NCI-H526 treated with DMSO at 0.1 percent for 48 hours (cell line): ENCODE results near the gene SH3PXD2A.
"Not testable (repeated sequence)": the region's sequence is repeated elsewhere in the genome, so short reads cannot be mapped to it uniquely, and the experiment has no call there.

Experiments used
- DNase-seq: peaks from one replicate; lab custom pipeline; 2025; lab: John Stamatoyannopoulos, UW

SH3PXD2A gene

DNA sequence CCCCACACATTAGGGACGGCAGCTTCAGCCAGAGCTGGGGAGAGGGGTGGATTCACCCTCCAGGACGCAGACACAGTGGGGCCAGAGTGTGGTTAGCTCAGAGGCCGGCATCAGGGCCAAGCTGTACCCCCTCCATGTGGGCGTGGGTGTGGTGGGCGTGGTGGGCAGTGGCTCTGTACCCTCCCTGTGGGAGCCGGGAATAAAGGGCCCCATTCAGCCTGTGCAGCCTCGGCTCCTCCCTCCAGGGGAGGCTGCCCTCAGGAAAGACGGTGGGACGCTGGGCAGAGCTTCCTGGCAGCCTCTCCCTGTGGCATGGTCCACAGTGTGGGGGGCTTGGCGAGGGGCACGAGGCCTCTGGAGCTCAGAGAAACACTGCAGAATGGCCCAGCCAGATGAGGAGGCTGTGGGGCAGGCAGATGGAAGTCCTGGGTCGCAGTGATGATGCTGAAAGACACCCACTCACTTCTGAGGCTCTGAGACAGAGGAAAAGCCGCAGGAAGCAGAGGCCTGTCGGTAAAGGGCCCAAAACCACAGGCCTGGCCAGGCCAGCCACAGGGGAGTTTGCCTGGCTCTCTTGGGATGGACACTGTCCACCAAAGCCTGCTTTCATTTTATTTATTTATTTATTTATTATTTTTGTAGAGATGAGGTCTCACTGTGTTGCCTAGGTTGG is 108.0 kb downstream of the SH3PXD2A start:
- no peak for DNase-seq

DNA sequence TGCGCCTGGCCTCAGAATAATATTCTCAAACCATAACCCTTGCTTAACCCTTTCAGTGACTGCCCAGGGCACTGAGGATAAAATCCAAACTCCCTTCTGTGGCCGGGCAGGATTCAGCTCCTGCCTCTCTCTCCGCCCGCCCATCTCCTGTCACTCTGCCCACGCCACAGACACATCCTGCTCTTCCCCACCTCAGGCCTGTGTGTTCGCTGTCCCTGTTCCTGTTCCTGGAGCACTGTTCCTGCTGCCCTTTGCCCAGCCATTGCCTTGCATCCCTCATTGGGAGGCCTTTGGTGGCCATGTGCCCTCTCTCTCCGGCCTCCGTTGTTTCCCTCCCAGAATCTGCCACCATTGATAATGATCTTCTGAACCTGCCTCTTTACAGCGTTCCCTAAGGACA is 108.8 kb downstream of the SH3PXD2A start:
- DNase-seq: no peak

DNA sequence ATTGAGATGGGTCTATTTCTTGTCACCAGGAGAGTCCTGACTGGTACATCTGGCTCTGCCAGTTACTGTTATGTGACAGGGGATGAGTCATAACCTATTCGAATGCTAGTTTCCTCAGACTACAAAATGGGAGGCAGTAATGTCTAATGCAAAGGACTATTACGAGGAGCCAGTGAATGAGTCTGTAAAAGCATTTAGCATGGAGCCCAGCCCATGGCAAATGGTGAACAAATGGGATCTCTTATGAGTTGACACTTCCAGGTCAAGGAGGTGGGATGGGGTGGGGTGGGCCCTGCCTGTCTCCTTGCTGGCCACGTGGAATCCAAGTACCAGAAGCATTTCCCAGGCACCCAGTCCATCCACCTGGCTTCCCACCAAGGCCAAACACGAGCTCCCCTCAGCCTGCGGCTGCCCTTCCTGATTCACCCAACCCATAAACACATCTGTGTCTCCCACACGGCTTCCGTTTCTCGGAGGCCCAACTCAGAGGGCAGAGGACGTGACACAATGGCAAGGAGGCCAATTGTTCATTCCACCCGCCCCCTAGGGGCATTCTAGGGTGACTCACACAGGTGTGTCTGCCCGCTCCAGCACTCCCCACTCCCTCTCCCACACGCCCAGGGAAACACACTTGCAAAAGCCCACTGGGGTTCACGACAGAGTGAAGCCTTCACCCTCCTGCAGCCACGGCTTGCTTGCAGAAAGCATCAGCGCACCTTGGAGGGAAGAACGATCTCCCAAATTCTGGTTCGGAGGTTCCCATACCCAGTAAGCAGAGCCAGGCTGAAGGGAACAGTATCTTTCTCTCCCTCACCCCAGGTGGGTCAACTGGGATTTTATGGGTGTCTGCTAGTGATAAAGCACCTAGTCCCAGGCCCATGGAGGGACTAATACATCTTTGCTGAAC is 109.8 kb downstream of the SH3PXD2A start:
- no peak for DNase-seq

DNA sequence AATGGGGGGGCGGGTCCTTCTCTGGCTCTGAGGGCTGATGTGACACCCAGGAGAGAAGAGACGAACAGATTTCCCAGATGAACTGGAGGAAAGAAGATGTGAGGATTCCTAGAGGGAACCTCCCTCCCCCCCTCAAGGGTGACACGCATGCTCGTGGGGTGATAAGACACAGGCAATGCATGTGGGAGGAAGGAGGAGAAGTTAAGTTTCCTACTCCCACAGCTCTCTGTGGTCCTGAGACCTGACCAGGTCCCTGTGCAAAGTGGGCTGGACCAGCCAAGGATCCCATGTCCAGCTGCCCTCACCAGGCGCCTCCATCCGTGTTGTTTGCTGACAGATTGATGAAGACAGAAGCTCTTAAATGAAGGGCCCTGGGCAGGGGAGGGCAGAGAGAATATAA is 112.6 kb downstream of the SH3PXD2A start:
- DNase-seq: no peak

- no peak for DNase-seq
These were observed 114.8 kb downstream of the SH3PXD2A start for GRCh38 chr10:103740611-103741010.

DNA sequence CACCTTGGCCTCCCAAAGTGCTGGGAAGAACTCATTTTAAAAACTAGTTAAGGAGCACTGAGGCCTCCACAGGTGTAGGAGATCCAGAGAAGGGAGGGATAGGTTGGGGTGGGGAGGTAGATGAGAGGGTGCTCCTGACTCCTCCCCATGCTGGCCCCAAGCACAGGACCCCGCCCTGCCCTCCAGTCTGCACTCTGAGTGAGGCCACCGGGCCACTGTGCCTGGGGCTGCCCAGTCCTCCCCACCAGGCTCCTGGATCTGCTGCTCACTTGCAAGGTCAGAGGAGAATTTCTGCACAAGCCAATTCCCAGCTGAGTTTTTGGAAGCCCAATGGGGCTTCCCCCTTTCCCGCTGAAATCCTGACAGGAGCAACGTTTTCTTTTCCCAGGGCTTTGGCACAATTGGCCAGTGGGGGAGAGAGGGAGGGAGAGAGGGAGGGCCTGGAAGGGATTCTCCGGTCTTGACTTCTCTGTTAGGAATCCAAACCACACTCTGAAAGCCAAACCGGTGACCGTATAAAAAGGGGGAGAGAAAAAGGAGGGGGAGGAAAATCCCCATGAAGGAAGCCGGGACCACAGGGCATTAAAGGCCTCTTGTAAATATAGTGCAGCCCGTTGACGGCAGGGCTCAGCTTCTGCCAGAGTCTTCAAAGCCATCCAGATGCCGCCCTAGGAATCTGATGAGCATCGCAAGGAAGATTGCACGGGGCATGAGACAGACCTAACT is 116.2 kb downstream of the SH3PXD2A start:
- DNase-seq: no peak

DNA sequence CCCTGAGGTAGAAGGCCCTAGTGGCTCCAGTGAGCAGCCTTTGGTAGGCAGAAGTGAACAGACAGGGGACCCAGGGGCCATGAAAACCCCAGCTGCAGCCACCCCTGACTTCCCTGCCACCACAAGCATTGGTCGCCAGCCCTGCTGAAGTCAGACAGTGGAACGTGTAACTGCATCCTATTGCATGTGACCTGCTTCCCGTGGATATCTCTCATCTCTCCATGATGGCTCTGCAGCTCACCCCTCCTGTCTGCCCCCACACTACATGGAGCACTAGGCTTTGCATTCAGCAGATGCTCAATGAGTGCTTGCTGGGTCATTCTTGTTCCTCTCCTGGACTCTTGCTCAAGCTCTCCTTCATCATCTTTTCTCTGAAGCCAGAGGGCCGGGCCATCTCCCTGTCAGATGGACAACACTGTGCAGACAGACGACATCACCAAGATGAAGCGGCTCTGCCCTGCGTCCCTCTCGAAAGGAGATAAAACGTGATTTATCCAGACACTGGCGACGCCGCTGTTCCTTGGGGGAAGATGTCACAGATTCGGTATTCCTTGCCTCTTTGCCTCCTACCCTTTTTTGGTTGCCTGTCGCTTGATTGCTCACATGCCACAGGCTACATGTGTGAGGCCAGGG is 117.5 kb downstream of the SH3PXD2A start:
- no peak for DNase-seq

DNA sequence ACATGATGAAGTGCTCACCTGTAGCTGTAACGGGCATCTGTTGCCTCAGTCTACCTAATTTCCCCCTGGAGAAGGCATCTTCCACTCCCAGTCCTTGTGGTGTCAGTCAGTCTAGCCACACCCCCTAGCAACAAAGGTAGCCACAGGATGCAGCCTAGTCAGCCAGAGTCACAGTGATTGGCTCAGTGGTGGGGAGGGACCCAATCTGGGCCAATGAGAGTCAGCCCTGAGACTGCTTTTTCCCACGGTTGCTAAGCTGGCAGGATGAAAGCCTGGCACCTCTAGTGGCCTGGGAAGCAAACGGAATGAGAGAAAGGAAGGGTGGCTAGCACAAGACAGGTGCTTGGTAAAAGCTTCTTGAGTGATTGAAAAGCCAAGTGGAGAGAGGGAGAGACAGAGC is 118.6 kb downstream of the SH3PXD2A start:
- no peak for DNase-seq

GRCh38 chr10:103736044-103736443 is 119.3 kb downstream of the SH3PXD2A start:
- no peak for DNase-seq

GRCh38 chr10:103734731-103735130 is 120.6 kb downstream of the SH3PXD2A start:
- DNase-seq: no peak

GRCh38 chr10:103733045-103733419 is 122.3 kb downstream of the SH3PXD2A start:
- DNase-seq: no peak

DNA sequence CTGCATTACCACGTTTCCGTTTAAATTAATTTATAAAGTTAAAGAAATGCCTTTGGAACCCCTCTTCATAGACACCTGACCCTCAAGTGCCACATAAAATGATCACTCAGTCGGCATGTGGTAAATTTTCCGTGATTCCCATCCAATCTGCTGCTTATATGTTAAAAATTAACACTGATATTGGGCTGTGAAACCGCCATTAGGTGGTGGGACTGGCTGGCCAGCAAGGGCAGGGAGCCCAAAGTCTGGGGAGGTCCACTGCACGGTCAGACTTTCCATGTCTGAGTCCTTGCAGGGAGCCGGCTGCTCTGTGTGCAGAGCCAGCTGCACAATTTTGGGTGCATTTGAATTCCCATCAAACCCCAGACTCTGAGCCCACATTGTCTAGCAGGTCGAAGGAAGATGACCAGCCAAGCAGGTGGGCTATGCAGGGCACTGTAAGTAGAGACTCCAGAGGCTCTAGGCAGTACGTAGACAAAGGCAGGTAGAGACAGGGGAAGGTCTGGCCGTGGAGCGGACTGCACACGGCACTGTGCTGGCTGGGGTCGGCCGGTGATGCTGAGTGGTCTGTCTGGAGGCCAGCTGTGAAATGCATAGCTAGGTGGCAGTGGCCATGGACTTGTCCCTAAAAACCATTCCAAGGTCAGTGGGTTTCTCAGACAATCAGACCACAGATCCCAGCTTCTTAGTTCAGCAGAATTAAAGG is 122.9 kb downstream of the SH3PXD2A start:
- no peak for DNase-seq

GRCh38 chr10:103731609-103732270 is 123.6 kb downstream of the SH3PXD2A start:
- no peak for DNase-seq

DNA sequence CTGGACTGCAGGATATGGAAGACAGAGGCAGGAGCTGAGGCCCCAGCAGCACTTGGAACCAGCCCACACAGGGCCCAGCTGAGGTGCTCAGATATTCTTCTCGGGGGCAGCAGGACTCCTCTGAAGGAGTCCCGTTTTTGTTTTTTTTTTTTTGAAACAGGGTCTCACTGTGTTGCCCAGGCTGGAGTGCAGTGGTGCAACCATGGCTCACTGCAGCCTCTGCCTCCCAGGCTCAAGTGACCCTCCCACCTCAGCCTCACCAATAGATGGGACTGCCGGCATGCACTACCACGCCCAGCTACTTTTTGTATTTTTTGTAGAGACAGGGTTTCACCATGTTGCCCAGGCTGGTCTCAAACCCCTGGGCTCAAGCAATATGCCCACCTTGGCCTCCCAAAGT is 124.3 kb downstream of the SH3PXD2A start:
- not testable (repeated sequence) for DNase-seq

DNA sequence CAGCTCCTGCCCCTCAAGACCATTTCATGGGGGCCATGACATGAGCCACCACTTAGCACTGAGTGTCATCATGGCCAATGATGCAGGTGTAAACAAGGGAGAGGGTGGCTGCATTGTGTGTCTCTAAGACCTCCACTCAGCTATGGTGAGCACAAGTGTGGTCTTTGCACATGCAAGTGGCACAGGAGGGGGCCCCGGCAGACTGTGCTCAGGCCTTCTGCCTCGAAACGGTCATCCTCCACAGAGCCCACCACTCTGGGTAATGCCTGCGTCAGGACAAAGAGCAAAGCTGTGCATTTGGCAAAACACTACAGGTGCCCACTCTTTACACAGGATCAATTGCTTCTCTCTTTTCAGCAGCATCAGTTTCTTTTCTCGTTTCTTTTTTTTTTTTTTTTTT is 125.5 kb downstream of the SH3PXD2A start:
- DNase-seq: no peak

GRCh38 chr10:103727991-103728689 is 127.2 kb downstream of the SH3PXD2A start:
- DNase-seq: no peak

GRCh38 chr10:103727546-103727963 is 127.8 kb downstream of the SH3PXD2A start:
- no peak for DNase-seq

- DNase-seq: no peak
These were observed 128.7 kb downstream of the SH3PXD2A start for GRCh38 chr10:103726637-103727036.

GRCh38 chr10:103725242-103725641 is 130.1 kb downstream of the SH3PXD2A start:
- DNase-seq: no peak

DNA sequence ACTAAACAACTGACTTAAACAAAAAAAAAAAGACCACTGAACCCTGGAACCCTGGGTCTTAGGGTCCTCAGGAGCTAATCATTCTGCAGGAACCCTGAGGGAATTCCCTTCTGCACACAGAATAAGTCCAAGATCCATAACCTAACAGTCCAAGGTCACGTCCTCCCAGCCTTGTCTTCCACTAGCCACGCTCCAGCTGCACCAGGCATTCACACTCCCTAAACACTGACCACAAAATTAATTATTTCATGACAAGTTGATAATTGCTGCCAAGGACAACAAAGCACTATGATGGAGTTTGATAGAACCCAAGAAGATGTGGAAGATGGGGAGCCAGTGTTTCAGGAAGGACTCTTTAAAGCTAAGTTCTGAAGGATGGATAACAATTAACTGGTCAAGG is 130.6 kb downstream of the SH3PXD2A start:
- DNase-seq: no peak
